SU-DHL-6 (cell line): ENCODE data around the gene CEP43.

Experiments used
- H2AFZ ChIP-seq: fragments of 200-600 bp; sonication (generic); 2 replicates; pipeline ENCODE4 v1.6.1; 2014; ENCODE audit warnings: low read depth, mild to moderate bottlenecking, moderate library complexity, mixed read lengths, antibody characterized with exemption, low read length; ENCODE audit not compliant: severe bottlenecking
- H3F3A ChIP-seq: fragments of 200-600 bp; shearing (Covaris generic); 2 replicates; pipeline ENCODE4 v1.6.0; 2016; ENCODE audit warnings: antibody characterized with exemption, mild to moderate bottlenecking; ENCODE audit not compliant: insufficient read depth
- H3K27ac ChIP-seq: fragments of 200-600 bp; sonication (generic); 2 replicates; pipeline ENCODE4 v1.5.1; 2016; ENCODE audit warnings: low read depth, mild to moderate bottlenecking, low read length, moderate library complexity, mixed read lengths
- H3K27me3 ChIP-seq: fragments of 200-600 bp; sonication (generic), shearing (Covaris generic); 2 replicates; pipeline ENCODE4 v1.6.0; 2014; ENCODE audit warnings: mild to moderate bottlenecking, low read length
- H3K36me3 ChIP-seq: fragments of 200-600 bp; sonication (generic); 2 replicates; pipeline ENCODE4 v1.6.1; 2014; ENCODE audit warnings: mild to moderate bottlenecking, low read length, mixed read lengths
- H3K4me2 ChIP-seq: fragments of 300-600, 200-600 bp; shearing (Covaris generic), sonication (generic); 2 replicates; pipeline ENCODE4 v1.6.0; 2014; ENCODE audit warnings: low read length, low read depth, mild to moderate bottlenecking; ENCODE audit not compliant: poor library complexity, severe bottlenecking
- H3K4me3 ChIP-seq: fragments of 200-600 bp; sonication (generic); 2 replicates; pipeline ENCODE4 v1.5.1; 2014; ENCODE audit warnings: antibody characterized with exemption, low read length, mild to moderate bottlenecking, mixed read lengths; ENCODE audit not compliant: insufficient read depth, poor library complexity, severe bottlenecking
- H3K79me2 ChIP-seq: fragments of 200-600 bp; sonication (generic); 2 replicates; pipeline ENCODE4 v1.6.1; 2014; ENCODE audit warnings: mild to moderate bottlenecking, low read length, moderate library complexity; ENCODE audit not compliant: insufficient read depth
- H3K9ac ChIP-seq: fragments of 200-600 bp; sonication (generic); 2 replicates; pipeline ENCODE4 v1.7.0; 2014; ENCODE audit warnings: mild to moderate bottlenecking, low read length
- H3K9me2 ChIP-seq: fragments of 200-600 bp; sonication (generic); replicated peaks from 2 replicates; pipeline ENCODE4 v1.6.1; 2014; ENCODE audit warnings: low read length; ENCODE audit not compliant: insufficient read depth
- H3K9me3 ChIP-seq: fragments of 200-600 bp; sonication (generic); 2 replicates; pipeline ENCODE4 v1.6.1; 2014; ENCODE audit warnings: low read length, mixed read lengths; ENCODE audit not compliant: insufficient read depth
- H4K20me1 ChIP-seq: fragments of 200-600 bp; sonication (generic); 2 replicates; pipeline ENCODE4 v1.6.1; 2014; ENCODE audit warnings: low read depth, mild to moderate bottlenecking, antibody characterized with exemption, low read length, moderate library complexity, mixed read lengths
- EZH2phosphoT487 ChIP-seq: fragments of 200-600 bp; sonication (generic), shearing (Covaris generic); conservative IDR thresholded peaks from 2 replicates; pipeline ENCODE4 v1.6.1; 2018; ENCODE audit warnings: mild to moderate bottlenecking, antibody characterized with exemption, low read length, moderate library complexity, mixed read lengths
- TF ChIP-seq, protein P1 (sequence below): fragments of 200-600 bp; sonication (generic); IDR thresholded peaks from one replicate; pipeline ENCODE4 v1.5.1; 2017; ENCODE audit warnings: antibody characterized with exemption, mild to moderate bottlenecking, low read length, moderate library complexity; ENCODE audit not compliant: insufficient read depth, poor library complexity, severe bottlenecking

The CEP43 gene

DNA sequence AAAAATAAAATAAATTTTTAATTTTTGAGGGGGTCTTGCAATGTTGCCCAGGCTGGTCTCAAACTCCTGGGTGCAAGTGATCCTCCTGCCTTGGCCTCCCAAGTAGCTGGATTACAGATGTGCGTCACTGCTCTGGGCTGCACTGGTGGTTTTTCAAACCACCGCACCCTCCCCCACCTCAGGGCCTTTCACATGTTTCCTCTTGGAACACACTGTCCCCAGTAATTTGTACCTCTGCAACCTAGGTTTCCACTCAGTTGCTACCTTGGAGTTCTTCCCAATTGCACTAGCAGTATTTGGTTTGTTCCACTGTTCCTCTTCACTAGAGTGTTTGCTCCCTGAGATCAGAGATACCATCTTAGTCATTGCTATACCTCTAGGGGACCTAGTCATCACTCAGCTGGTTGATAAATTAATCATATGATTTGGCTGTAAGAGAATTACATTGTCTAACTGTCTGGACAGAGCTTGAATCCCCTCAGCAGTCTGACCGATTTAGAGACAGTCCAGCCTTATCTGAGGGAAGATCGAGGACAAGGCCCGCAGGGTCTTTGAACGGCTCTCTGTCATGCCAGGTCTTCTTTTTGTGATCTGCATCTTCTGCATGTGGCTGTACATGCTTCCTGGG, 32.0 kb downstream of the CEP43 start:
- H3K36me3 ChIP-seq, result peaks cover 18% of the 10 kb centered on the region
- H3K9me2 ChIP-seq, result no peaks in the 10 kb centered on the region
- H4K20me1 ChIP-seq, result no peaks in the 10 kb centered on the region
- no peaks in the 10 kb centered on the region for H3K27me3 ChIP-seq
- H2AFZ ChIP-seq, result no peak overlapping the region
- no peaks in the 10 kb centered on the region for H3K9me3 ChIP-seq
- no peak overlapping the region for H3K4me3 ChIP-seq
- no peak overlapping the region for H3K27ac ChIP-seq
- no peak overlapping the region for H3K9ac ChIP-seq
- H3F3A ChIP-seq, result no peaks in the 10 kb centered on the region
- TF ChIP-seq, protein P1, sequence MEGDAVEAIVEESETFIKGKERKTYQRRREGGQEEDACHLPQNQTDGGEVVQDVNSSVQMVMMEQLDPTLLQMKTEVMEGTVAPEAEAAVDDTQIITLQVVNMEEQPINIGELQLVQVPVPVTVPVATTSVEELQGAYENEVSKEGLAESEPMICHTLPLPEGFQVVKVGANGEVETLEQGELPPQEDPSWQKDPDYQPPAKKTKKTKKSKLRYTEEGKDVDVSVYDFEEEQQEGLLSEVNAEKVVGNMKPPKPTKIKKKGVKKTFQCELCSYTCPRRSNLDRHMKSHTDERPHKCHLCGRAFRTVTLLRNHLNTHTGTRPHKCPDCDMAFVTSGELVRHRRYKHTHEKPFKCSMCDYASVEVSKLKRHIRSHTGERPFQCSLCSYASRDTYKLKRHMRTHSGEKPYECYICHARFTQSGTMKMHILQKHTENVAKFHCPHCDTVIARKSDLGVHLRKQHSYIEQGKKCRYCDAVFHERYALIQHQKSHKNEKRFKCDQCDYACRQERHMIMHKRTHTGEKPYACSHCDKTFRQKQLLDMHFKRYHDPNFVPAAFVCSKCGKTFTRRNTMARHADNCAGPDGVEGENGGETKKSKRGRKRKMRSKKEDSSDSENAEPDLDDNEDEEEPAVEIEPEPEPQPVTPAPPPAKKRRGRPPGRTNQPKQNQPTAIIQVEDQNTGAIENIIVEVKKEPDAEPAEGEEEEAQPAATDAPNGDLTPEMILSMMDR, result no peak
- TF ChIP-seq EZH2phosphoT487, result no peak
- H3K4me2 ChIP-seq, result no peak overlapping the region
- no peaks in the 10 kb centered on the region for H3K79me2 ChIP-seq

DNA sequence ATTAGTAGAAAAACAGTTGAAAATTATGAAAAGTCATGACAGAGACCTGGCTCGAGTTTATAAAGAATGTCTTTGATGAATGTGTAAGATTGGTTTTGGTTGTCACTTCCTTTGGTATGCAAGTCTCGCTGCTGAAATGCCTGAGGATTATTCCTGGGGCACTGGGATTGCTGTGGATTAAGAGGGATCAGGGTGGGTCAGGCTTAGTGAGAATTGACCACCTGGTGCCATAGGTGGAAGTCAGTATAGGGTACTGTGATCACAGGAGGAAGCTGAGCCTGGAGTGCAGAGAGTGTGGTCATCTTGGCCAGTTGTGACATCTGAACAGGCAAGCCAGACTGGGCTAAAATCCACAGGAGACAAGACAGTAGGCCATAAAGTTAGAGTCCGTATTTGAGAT, 34.9 kb downstream of the CEP43 start:
- H3K36me3 ChIP-seq, result peaks cover 16% of the 10 kb centered on the region
- no peaks in the 10 kb centered on the region for H3K79me2 ChIP-seq
- no peak overlapping the region for H3K4me3 ChIP-seq
- 0 out of 2 replicates have a peak, but pooled peaks cover 6% of the 10 kb centered on the region for H3F3A ChIP-seq
- H3K27me3 ChIP-seq, result no peaks in the 10 kb centered on the region
- no peak overlapping the region for H3K9ac ChIP-seq
- H3K9me2 ChIP-seq, result no peaks in the 10 kb centered on the region
- TF ChIP-seq, protein P1, result no peak
- no peak for TF ChIP-seq EZH2phosphoT487
- no peak overlapping the region for H3K27ac ChIP-seq
- H2AFZ ChIP-seq, result no peak overlapping the region
- H3K9me3 ChIP-seq, result no peaks in the 10 kb centered on the region
- H3K4me2 ChIP-seq, result no peak overlapping the region
- H4K20me1 ChIP-seq, result no peaks in the 10 kb centered on the region

DNA sequence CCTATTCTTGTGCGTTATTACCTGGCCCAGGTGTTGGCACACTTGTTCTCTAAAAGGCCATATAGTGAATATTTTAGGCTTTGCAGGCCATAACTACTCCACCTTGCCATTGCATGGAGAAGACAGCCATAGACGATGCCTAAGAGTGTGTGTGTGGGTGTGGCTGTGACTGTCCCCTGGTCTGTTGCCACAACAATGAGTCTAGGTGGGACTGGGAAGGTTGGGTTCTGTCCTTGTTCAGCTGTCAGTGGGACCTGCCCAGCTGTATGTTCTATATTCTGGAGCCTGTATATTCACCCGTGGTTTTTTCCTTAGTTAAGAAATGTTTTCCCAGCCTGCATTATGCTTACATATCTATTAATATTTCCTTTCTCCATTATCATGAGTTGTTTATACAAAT, 38.6 kb downstream of the CEP43 start:
- Histone ChIP-seq H3K9me3 (no peaks in the 10 kb centered on the region), H3K9ac (no peak overlapping the region), H4K20me1 (no peaks in the 10 kb centered on the region), H3K9me2 (no peaks in the 10 kb centered on the region), H3K27ac (no peak overlapping the region), H3K4me3 (no peak overlapping the region), H3K4me2 (no peak overlapping the region), H3K36me3 (peaks cover 15% of the 10 kb centered on the region), H2AFZ (no peak overlapping the region), H3K79me2 (no peaks in the 10 kb centered on the region), H3K27me3 (no peaks in the 10 kb centered on the region), H3F3A (peaks cover 23% of the 10 kb centered on the region; the same call in 1 of the 2 replicates)
- no peak for TF ChIP-seq EZH2phosphoT487
- TF ChIP-seq, protein P1, result no peak
